OCI-LY7 (cell line): Measurements from ENCODE around the gene HRH2. TPM values are rescaled to one million over a fixed set of nuclear protein-coding genes. Genes with fewer than 3 reads are reported as not detected.

Experiments
- BruUV-seq: library from RNA; stranded (reverse); fragments of 400-500 nt; replicated peaks from 2 replicates; lab custom pipeline; 2021; lab: Mats Ljungman, UMichigan
- CTCF ChIA-PET: fragments of 300-600 bp; sonication (Branson Sonifier 250); formaldehyde crosslinking; loops from one replicate; lab custom pipeline; 2022; ENCODE audit warnings: antibody characterized with exemption; ENCODE audit not compliant: unreplicated experiment; lab: Charles Lee
- POLR2A ChIA-PET: fragments of 300-600 bp; sonication (Branson Sonifier 250); formaldehyde crosslinking; loops from one replicate; lab custom pipeline; 2022; ENCODE audit warnings: antibody characterized with exemption; lab: Charles Lee
- DNase-seq: peaks from one replicate; pipeline ENCODE4 v3.0.0-alpha.2; 2015; ENCODE audit warnings: low spot score
- H2AFZ ChIP-seq: fragments of 200-600 bp; sonication (generic), shearing (Covaris generic); 2 replicates; pipeline ENCODE4 v1.6.1; 2014; ENCODE audit warnings: mild to moderate bottlenecking, antibody characterized with exemption, low read length, moderate library complexity
- H3K27ac ChIP-seq: fragments of 200-600 bp; sonication (generic); 2 replicates; pipeline ENCODE4 v1.5.1; 2014; ENCODE audit warnings: mixed run types, low read depth, mild to moderate bottlenecking, moderate library complexity, low read length, inconsistent platforms; ENCODE audit not compliant: poor library complexity, severe bottlenecking
- H3K36me3 ChIP-seq: fragments of 200-600 bp; sonication (generic); 2 replicates; pipeline ENCODE4 v1.6.1; 2014; ENCODE audit warnings: mild to moderate bottlenecking, antibody characterized with exemption, low read length, moderate library complexity, mixed read lengths; ENCODE audit not compliant: insufficient read depth
- H3K4me1 ChIP-seq: fragments of 200-600 bp; sonication (generic); 2 replicates; pipeline ENCODE4 v1.5.1; 2014; ENCODE audit warnings: mild to moderate bottlenecking, low read length; ENCODE audit not compliant: insufficient read depth, poor library complexity, severe bottlenecking
- H3K4me2 ChIP-seq: fragments of 200-600 bp; sonication (generic); 2 replicates; pipeline ENCODE4 v1.6.1; 2014; ENCODE audit warnings: mild to moderate bottlenecking, low read length
- H3K4me3 ChIP-seq: fragments of 200-600 bp; sonication (generic); 2 replicates; pipeline ENCODE4 v1.5.1; 2014; ENCODE audit warnings: mild to moderate bottlenecking, low read depth, low read length; ENCODE audit not compliant: poor library complexity, severe bottlenecking
- H3K79me2 ChIP-seq: fragments of 200-600 bp; sonication (generic); 2 replicates; pipeline ENCODE4 v1.6.1; 2016; ENCODE audit warnings: low read depth, mild to moderate bottlenecking, low read length, moderate library complexity, mixed read lengths; ENCODE audit not compliant: insufficient read depth
- H3K9me2 ChIP-seq: fragments of 200-600 bp; sonication (generic); 2 replicates; pipeline ENCODE4 v1.6.1; 2016; ENCODE audit warnings: mild to moderate bottlenecking, low read length, mixed read lengths; ENCODE audit not compliant: insufficient read depth
- H3K9me3 ChIP-seq: fragments of 200-600 bp; sonication (generic); 2 replicates; pipeline ENCODE4 v1.6.1; 2014; ENCODE audit warnings: mild to moderate bottlenecking, mixed run types, low read length, mixed read lengths
- H4K20me1 ChIP-seq: fragments of 200-600 bp; sonication (generic); 2 replicates; pipeline ENCODE4 v1.6.1; 2014; ENCODE audit warnings: mild to moderate bottlenecking, antibody characterized with exemption, low read length, moderate library complexity, mixed read lengths; ENCODE audit not compliant: insufficient read depth
- EZH2phosphoT487 ChIP-seq: fragments of 200-600 bp; sonication (generic); IDR thresholded peaks from 2 replicates; pipeline ENCODE4 v1.6.1; 2018; ENCODE audit warnings: low read depth, borderline replicate concordance, mild to moderate bottlenecking, mixed run types, antibody characterized with exemption, low read length, moderate library complexity, mixed read lengths
- intact Hi-C: fragments of 100-400 bp; cut with micrococcal nuclease; formaldehyde crosslinking; loops from one replicate; pipeline ENCODE4 v1.10.0; 2022; ENCODE audit not compliant: unreplicated experiment
- total RNA-seq, 2 experiments: library from RNA; depleted of rRNA in 1 of 2; stranded (reverse); fragments of >200 nt in 1 of 2; shearing (Covaris generic) in 1 of 2; gene quantifications; 2 replicates each; pipeline ENCODE4 v1.2.3, GENCODE V29; 2014 to 2022
- TF ChIP-seq, protein P1 (sequence below): fragments of 200-600 bp; sonication (generic); conservative IDR thresholded peaks from 2 replicates; pipeline ENCODE4 v1.5.1; 2014; ENCODE audit warnings: mild to moderate bottlenecking, antibody characterized with exemption, low read length, moderate library complexity, mixed read lengths

HRH2 gene
- total RNA-seq, 2 experiments from 2014 or later: not detected

DNA sequence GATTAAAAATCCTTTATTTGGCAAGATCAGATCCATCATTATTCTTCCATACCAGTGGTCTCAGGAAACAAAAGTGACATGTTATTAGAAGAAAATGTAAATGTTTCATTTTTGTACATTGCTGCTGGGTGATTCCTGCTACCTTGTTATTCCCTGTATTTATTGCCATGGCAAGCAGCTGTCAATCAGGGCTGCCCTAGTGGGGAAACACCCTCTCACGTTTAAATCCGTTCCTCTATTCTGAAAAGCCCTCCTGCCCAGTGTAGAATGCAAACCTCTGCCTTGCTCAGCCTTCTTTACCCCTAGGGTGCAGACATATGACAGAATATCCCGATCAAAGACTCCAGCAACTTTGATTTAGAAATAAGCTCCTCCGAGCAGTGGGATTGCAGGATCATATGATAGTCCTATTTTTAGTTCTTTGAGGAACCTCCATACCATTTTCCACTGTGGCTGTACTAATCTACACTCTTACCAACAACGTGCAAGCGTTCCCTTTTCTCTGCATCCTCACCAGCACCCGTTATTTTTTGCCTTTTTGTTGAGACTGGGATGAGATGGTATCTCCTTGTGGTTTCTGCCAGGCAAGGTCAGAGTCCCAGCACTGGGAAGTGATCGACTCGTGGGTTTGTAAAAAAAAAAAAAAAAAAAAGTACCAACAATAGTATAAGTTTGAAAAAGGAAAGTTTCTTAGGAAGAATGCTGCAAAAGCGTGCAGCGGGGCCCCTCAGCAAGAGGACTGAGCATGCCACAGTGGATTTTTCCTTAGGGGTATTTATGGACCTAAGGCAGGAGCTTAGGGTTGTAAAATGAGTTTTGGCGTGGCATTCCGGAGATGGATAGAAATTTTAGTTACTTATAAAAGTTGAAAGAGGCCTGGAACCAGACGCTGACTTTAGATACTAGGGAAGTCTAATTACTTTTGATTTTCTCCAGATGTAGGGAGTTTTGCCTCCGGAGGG is 66.7 kb downstream of the HRH2 start:
- Histone ChIP-seq H3K36me3 (no peaks in the 10 kb centered on the region), H3K9me2 (no peaks in the 10 kb centered on the region), H3K79me2 (no peaks in the 10 kb centered on the region), H3K4me1 (no peaks in the 10 kb centered on the region), H3K4me2 (no peak overlapping the region), H3K9me3 (no peaks in the 10 kb centered on the region), H3K4me3 (no peak overlapping the region), H2AFZ (no peak overlapping the region), H3K27ac (no peak overlapping the region), H4K20me1 (no peaks in the 10 kb centered on the region)
- no TSS peak for BruUV-seq
- ChIA-PET POLR2A (no interaction called here), CTCF (no interaction called here)
- intact Hi-C loops: loop anchor here (10.0 kb wide), 1 partner anchor 850 kb away; no protein-coding TSS in a partner anchor
- DNase-seq: no peak
- no peak for TF ChIP-seq EZH2phosphoT487

DNA sequence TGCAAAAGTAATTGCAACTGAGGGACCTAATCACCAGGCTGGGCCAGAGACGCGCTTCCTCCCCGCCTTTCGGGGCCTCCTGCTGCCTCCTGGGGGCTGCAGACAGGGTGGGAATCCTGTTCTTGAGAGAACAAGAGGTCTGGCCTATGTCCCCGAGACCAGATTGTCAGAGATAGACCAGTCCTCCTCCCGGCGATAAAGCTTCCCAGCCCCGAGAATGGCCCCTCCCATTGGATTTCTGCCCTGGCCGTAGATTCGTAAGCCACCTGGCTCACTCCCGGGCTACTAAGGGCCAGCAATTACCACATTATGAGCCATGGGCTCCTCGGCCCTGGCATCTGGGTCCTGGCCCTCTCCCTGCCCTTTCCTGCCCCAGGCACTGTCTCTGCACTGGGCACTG is 70.4 kb downstream of the HRH2 start:
- Histone ChIP-seq H3K36me3 (no peaks in the 10 kb centered on the region), H3K4me3 (no peak overlapping the region), H3K4me1 (no peaks in the 10 kb centered on the region), H3K9me3 (no peaks in the 10 kb centered on the region), H3K27ac (no peak overlapping the region), H3K4me2 (no peak overlapping the region), H3K79me2 (no peaks in the 10 kb centered on the region), H2AFZ (no peak overlapping the region), H3K9me2 (no peaks in the 10 kb centered on the region), H4K20me1 (no peaks in the 10 kb centered on the region)
- DNase-seq: no peak
- no peak for TF ChIP-seq EZH2phosphoT487
- TF ChIP-seq, protein P1, sequence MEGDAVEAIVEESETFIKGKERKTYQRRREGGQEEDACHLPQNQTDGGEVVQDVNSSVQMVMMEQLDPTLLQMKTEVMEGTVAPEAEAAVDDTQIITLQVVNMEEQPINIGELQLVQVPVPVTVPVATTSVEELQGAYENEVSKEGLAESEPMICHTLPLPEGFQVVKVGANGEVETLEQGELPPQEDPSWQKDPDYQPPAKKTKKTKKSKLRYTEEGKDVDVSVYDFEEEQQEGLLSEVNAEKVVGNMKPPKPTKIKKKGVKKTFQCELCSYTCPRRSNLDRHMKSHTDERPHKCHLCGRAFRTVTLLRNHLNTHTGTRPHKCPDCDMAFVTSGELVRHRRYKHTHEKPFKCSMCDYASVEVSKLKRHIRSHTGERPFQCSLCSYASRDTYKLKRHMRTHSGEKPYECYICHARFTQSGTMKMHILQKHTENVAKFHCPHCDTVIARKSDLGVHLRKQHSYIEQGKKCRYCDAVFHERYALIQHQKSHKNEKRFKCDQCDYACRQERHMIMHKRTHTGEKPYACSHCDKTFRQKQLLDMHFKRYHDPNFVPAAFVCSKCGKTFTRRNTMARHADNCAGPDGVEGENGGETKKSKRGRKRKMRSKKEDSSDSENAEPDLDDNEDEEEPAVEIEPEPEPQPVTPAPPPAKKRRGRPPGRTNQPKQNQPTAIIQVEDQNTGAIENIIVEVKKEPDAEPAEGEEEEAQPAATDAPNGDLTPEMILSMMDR: no peak
- POLR2A ChIA-PET: interaction anchor here (0.6 kb wide), 1 partner anchor 851 kb away, joined by 4 read pairs; no protein-coding TSS in a partner anchor
- BruUV-seq: no TSS peak
- CTCF ChIA-PET: no interaction called here
- intact Hi-C loops: loop anchor here (10.0 kb wide), 1 partner anchor 846 kb away; no protein-coding TSS in a partner anchor

DNA sequence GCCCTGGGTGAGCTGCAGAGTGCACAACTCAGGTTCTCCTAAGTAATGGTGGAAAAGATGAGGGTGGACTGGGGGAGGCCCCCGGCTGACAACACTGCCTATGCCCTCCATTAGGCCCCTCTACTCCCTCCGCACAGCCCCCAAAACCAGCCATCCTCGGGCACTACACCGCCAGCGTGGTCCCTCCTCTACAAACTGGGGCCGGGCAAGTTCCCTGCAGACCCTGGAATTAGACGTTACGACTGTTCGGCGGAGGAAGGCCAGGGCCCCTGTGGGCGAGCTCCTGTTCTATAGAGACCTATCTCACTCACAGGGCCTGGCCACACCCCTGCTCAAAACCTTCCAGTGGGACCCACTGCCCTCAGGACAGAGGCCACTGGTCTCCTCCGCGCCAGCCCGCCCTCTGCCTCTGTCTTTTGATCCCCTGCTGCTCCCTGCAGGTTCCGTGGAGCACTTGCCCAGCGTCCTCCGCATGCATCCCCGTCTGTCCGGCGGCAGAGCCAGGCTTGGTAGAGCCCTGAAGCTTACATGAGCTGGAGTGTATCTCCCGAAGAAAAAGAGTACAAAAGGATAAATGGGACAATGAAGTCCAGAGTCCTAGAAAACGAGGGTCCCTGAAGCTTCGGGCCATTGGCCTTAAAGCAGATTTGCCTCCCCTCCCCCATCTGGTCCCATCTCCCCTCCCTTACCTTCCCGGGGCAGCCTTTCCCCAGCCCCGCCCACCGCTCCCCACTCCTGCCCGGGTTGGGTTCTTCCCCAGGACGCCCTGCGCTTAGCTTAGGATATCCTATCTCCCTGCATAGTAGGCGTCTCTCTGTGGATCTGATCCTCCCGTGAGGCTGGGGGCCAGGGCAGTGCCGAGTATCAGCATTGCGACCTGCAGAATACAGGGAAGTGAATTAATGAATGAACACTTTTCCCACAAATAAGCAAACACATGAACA is 71.3 kb downstream of the HRH2 start:
- no TSS peak for BruUV-seq
- no peaks in the 10 kb centered on the region for H3K36me3 ChIP-seq
- no peaks in the 10 kb centered on the region for H3K9me2 ChIP-seq
- no peaks in the 10 kb centered on the region for H3K4me1 ChIP-seq
- H3K4me3 ChIP-seq: no peak overlapping the region
- H3K79me2 ChIP-seq: no peaks in the 10 kb centered on the region
- H3K4me2 ChIP-seq: no peak overlapping the region
- intact Hi-C loops: loop anchor here (10.0 kb wide), 1 partner anchor 846 kb away; no protein-coding TSS in a partner anchor
- no peaks in the 10 kb centered on the region for H4K20me1 ChIP-seq
- TF ChIP-seq EZH2phosphoT487: no peak
- TF ChIP-seq, protein P1: no peak
- no peak overlapping the region for H2AFZ ChIP-seq
- CTCF ChIA-PET: no interaction called here
- POLR2A ChIA-PET: no interaction called here
- no peak overlapping the region for H3K27ac ChIP-seq
- H3K9me3 ChIP-seq: no peaks in the 10 kb centered on the region
- DNase-seq: no peak
